Measurements from ENCODE around the gene CA10. TPM values are rescaled to one million over a fixed set of nuclear protein-coding genes. Genes with fewer than 3 reads are reported as not detected.
A peak's percentile ranks its signal among the peaks of the same experiment; 100 is the strongest.

The CA10 gene
- total RNA-seq, 1 donor from 2014 or later, result 1.3 TPM

DNA sequence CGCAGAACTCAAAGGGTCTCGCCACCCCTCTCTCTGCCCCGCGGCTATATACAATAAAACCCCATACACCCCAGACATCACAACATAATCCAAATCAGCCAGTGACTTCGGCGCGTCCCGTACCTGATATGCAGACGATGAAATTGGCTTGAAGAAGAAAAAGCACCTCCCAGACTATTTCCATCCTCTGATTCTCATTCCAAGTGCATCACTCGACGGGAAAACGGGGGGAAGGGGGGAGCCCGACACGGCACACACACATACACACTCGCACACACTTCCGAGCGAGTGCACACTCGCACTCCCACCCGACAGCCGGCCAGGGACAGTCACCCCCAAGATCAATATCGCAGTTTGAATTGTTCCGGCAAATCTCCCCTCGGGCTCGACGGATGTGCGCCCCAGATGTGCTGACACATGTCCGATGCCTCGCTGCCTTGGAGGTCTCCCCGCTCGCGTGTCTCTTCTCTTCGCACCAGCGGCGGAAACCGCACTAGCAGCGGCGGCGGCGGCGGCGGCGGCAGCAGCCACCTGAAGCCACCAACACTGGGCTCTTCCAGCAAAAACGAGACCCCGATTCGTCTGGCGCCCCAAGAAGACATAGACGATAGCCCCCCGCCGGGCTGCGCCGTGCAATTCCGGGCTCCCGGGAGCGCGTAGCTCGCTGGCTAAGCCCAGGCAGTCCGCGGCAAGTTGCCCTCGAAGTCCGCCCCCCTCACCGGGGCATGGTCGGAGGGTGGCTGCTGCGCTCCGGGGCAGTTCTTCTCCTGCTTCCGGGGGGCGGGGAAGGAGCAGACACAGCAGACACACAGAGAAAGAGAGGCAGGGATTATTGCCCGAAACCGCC, 688 bp downstream of the CA10 start:
- TF ChIP-seq CTCF (IDR thresholded peaks at IDR 0.05; ENCODE audit: partially characterized antibody, unreplicated experiment), result no peak
- H3K36me3 Mint-ChIP-seq (ENCODE audit: unreplicated experiment), result no peaks in the 10 kb centered on the region
- DNase-seq, result peak; percentile 45
- H3K27me3 Mint-ChIP-seq (ENCODE audit: unreplicated experiment), result peaks cover 16% of the 10 kb centered on the region
- peak overlapping the region; percentile 84 for H3K4me3 Mint-ChIP-seq (ENCODE audit: unreplicated experiment)
- H3K4me1 Mint-ChIP-seq (ENCODE audit: low read depth, unreplicated experiment), result peaks cover 12% of the 10 kb centered on the region
- H3K27ac Mint-ChIP-seq (ENCODE audit: unreplicated experiment), result peak overlapping the region; percentile 59
- peaks cover 2% of the 10 kb centered on the region for H3K9me3 Mint-ChIP-seq (ENCODE audit: unreplicated experiment)

DNA sequence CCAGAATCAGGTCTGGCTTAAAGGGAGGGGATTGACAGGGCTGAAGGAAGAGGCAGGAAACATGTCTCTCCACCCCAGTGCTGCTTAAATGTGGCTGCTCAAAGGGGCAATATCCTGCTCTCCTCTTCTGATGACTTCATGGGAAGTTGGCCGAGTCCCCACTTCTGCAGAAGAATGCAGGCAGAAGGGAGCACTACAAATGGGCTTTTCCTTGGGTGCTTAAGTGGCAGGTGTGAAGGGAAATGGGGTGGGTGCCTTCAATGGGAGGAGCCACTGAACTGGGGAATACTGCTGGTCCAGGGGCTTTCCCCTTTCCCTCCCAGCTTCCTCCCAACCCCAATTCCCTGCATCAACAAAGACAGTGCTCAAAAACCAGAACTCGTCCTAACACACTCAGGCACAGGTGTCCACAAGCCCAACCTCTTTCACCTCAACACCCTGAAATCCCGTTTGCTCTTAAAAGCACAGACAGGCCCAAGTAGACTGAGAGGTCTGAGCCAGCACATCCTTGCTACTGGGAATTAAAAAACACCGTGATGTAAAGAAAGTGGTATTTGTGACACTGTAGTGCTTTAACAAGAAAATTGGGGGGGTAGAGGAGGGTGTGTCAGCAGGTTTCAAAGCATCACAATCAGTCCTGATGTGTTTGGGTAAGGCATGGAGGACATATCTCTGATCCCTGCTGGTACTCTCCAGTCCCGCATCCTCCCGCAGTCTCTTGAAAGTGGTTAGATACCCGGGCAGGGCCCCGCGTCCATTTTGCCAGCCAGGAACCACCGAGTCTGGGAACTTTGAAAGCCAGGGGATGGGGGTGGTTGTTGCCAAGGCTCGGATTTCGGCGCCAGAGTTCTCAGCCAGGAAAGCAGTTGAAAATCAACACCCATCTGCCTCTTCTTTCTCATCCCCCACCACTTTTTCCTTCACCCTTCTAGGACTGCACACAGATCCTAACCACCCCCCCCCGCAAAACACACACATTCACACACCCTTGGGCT, 1.6 kb downstream of the CA10 start:
- H3K9me3 Mint-ChIP-seq (ENCODE audit: unreplicated experiment), result peaks cover 2% of the 10 kb centered on the region
- H3K4me1 Mint-ChIP-seq (ENCODE audit: low read depth, unreplicated experiment), result peaks cover 12% of the 10 kb centered on the region
- H3K27me3 Mint-ChIP-seq (ENCODE audit: unreplicated experiment), result peaks cover 15% of the 10 kb centered on the region
- H3K27ac Mint-ChIP-seq (ENCODE audit: unreplicated experiment), result no peak overlapping the region
- no peaks in the 10 kb centered on the region for H3K36me3 Mint-ChIP-seq (ENCODE audit: unreplicated experiment)
- DNase-seq, result no peak
- peak overlapping the region; percentile 84 for H3K4me3 Mint-ChIP-seq (ENCODE audit: unreplicated experiment)
- no peak for TF ChIP-seq CTCF (IDR thresholded peaks at IDR 0.05; ENCODE audit: partially characterized antibody, unreplicated experiment)

GRCh38 chr17:52155301-52155700, 3.2 kb downstream of the CA10 start:
- no peaks in the 10 kb centered on the region for H3K36me3 Mint-ChIP-seq (ENCODE audit: unreplicated experiment)
- no peak for DNase-seq
- peaks cover 12% of the 10 kb centered on the region for H3K27me3 Mint-ChIP-seq (ENCODE audit: unreplicated experiment)
- H3K4me3 Mint-ChIP-seq (ENCODE audit: unreplicated experiment), result no peak overlapping the region
- TF ChIP-seq CTCF (IDR thresholded peaks at IDR 0.05; ENCODE audit: partially characterized antibody, unreplicated experiment), result no peak
- peaks cover 10% of the 10 kb centered on the region for H3K4me1 Mint-ChIP-seq (ENCODE audit: low read depth, unreplicated experiment)
- no peak overlapping the region for H3K27ac Mint-ChIP-seq (ENCODE audit: unreplicated experiment)
- H3K9me3 Mint-ChIP-seq (ENCODE audit: unreplicated experiment), result peaks cover 2% of the 10 kb centered on the region

DNA sequence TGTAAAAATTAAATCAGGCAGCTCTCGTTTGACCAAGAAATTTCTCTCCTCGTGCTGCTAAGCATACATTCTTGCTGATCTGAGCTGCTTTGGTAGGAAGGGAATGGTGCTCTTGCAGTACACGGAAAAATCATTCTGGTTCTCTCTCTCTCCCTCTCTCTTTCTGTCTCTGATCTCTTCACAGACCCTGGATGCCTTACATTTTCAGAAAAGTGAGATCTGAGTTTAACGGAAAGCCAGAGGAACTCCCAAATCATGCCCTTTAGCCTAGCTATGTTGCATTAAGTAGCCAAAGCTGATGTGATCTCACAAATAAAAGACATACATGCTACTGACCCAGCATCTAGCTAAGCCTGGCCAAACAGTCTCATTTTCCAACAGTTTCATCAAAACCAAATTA, 4.0 kb downstream of the CA10 start:
- no peak overlapping the region for H3K27ac Mint-ChIP-seq (ENCODE audit: unreplicated experiment)
- H3K4me1 Mint-ChIP-seq (ENCODE audit: low read depth, unreplicated experiment), result peaks cover 5% of the 10 kb centered on the region
- H3K36me3 Mint-ChIP-seq (ENCODE audit: unreplicated experiment), result no peaks in the 10 kb centered on the region
- peaks cover 2% of the 10 kb centered on the region for H3K9me3 Mint-ChIP-seq (ENCODE audit: unreplicated experiment)
- no peak overlapping the region for H3K4me3 Mint-ChIP-seq (ENCODE audit: unreplicated experiment)
- H3K27me3 Mint-ChIP-seq (ENCODE audit: unreplicated experiment), result peaks cover 9% of the 10 kb centered on the region
- DNase-seq, result no peak
- no peak for TF ChIP-seq CTCF (IDR thresholded peaks at IDR 0.05; ENCODE audit: partially characterized antibody, unreplicated experiment)

Data from glutamatergic neuron (in vitro differentiated cells).